GM21717 (cell line): ENCODE results near the gene XKR7.
"Not testable (repeated sequence)": the region's sequence is repeated elsewhere in the genome, so short reads cannot be mapped to it uniquely, and the experiment has no call there.

Source experiments
- ATAC-seq: cut with Tn5 transposase; IDR thresholded peaks from one replicate; pipeline ENCODE4 v1.9.1; 2021; ENCODE audit warnings: mild to moderate bottlenecking, moderate library complexity; ENCODE audit not compliant: unreplicated experiment

The XKR7 gene

GRCh38 chr20:32010666-32011065, 42.7 kb downstream of the XKR7 start:
- no peak for ATAC-seq

- ATAC-seq = no peak
Observed at GRCh38 chr20:32012159-32012688, 44.3 kb downstream of the XKR7 start.

GRCh38 chr20:32013326-32013725, 45.4 kb downstream of the XKR7 start:
- no peak for ATAC-seq

- no peak for ATAC-seq
Observed at GRCh38 chr20:32017711-32018251, 49.8 kb downstream of the XKR7 start.

- ATAC-seq = no peak
Observed at GRCh38 chr20:32018269-32019155, 50.6 kb downstream of the XKR7 start.

GRCh38 chr20:32019156-32019510, 51.2 kb downstream of the XKR7 start:
- ATAC-seq = no peak

- ATAC-seq = no peak
Observed at GRCh38 chr20:32019563-32020463, 51.9 kb downstream of the XKR7 start.

- no peak for ATAC-seq
Observed at GRCh38 chr20:32021091-32021490, 53.1 kb downstream of the XKR7 start.

- no peak for ATAC-seq
Observed at GRCh38 chr20:32024683-32025295, 56.8 kb downstream of the XKR7 start.

- no peak for ATAC-seq
Observed at GRCh38 chr20:32027643-32028042, 59.7 kb downstream of the XKR7 start.

- no peak for ATAC-seq
Observed at GRCh38 chr20:32028647-32029372, 60.9 kb downstream of the XKR7 start.

GRCh38 chr20:32029561-32029960, 61.6 kb downstream of the XKR7 start:
- ATAC-seq = no peak

- ATAC-seq = no peak
Observed at GRCh38 chr20:32031007-32031958, 63.3 kb downstream of the XKR7 start.

- ATAC-seq = no peak
Observed at GRCh38 chr20:32033316-32033715, 65.4 kb downstream of the XKR7 start.

GRCh38 chr20:32033721-32034120, 65.8 kb downstream of the XKR7 start:
- ATAC-seq = not testable (repeated sequence)

- no peak for ATAC-seq
Observed at GRCh38 chr20:32034581-32035425, 66.9 kb downstream of the XKR7 start.

- no peak for ATAC-seq
Observed at GRCh38 chr20:32035426-32035779, 67.5 kb downstream of the XKR7 start.

GRCh38 chr20:32036252-32036651, 68.3 kb downstream of the XKR7 start:
- no peak for ATAC-seq
